PC-3 (cell line): ENCODE results near the gene TUSC2. TPM values are rescaled to one million over a fixed set of nuclear protein-coding genes. Genes with fewer than 3 reads are reported as not detected.

Experiments used
- ATAC-seq: fragments of 200-7000 bp; cut with Tn5 transposase; 2 replicates; pipeline ENCODE4 v1.9.1; 2020; ENCODE audit warnings: mild to moderate bottlenecking, moderate library complexity
- BruUV-seq: library from RNA; stranded (reverse); fragments of 400-500 nt; replicated peaks from 2 replicates; lab custom pipeline; 2021; lab: Mats Ljungman, UMichigan
- CTCF ChIA-PET: fragments of 300-600 bp; sonication (Branson Sonifier 250); formaldehyde crosslinking; loops from one replicate; lab custom pipeline; 2022; ENCODE audit warnings: antibody characterized with exemption; lab: Charles Lee
- POLR2A ChIA-PET: fragments of 300-600 bp; sonication (Branson Sonifier 250); formaldehyde crosslinking; loops from one replicate; lab custom pipeline; 2022; ENCODE audit warnings: antibody characterized with exemption; ENCODE audit not compliant: unreplicated experiment; lab: Charles Lee
- DNase-seq: peaks from one replicate; pipeline ENCODE4 v3.0.0-alpha.2; 2015
- H2AFZ ChIP-seq: fragments of 300-600 bp; sonication (generic); 2 replicates; pipeline ENCODE4 v1.6.0; 2016; ENCODE audit warnings: antibody characterized with exemption, low read length
- H3F3A ChIP-seq: fragments of 300-600 bp; sonication (generic); one replicate; pipeline ENCODE4 v1.6.0; 2017; ENCODE audit warnings: antibody characterized with exemption, low read length, control low read depth, mild to moderate bottlenecking; ENCODE audit not compliant: unreplicated experiment
- H3K27ac ChIP-seq: fragments of 300-600 bp; sonication (generic); 2 replicates; pipeline ENCODE4 v1.5.1; 2016; ENCODE audit warnings: mild to moderate bottlenecking, low read length
- H3K27me3 ChIP-seq: fragments of 300-600 bp; sonication (generic); 2 replicates; pipeline ENCODE4 v1.6.1; 2016; ENCODE audit warnings: low read length, mixed read lengths
- H3K36me3 ChIP-seq: fragments of 300-600 bp; sonication (generic); 2 replicates; pipeline ENCODE4 v1.6.1; 2016; ENCODE audit warnings: low read depth, mixed run types, low read length, mixed read lengths
- H3K4me1 ChIP-seq: fragments of 300-600 bp; sonication (generic); 2 replicates; pipeline ENCODE4 v1.5.1; 2016; ENCODE audit warnings: low read length; ENCODE audit not compliant: insufficient read depth
- H3K4me2 ChIP-seq: fragments of 300-600 bp; sonication (generic); 2 replicates; pipeline ENCODE4 v1.6.0; 2016; ENCODE audit warnings: low read length
- H3K4me3 ChIP-seq: fragments of 300-600 bp; sonication (generic); 2 replicates; pipeline ENCODE4 v1.5.1; 2016; ENCODE audit warnings: mild to moderate bottlenecking, low read length, mixed read lengths
- H3K79me2 ChIP-seq: fragments of 300-600 bp; sonication (generic); 2 replicates; pipeline ENCODE4 v1.6.1; 2017; ENCODE audit warnings: low read length, mixed read lengths
- H3K9ac ChIP-seq: fragments of 300-600 bp; sonication (generic); 2 replicates; pipeline ENCODE4 v1.6.0; 2016; ENCODE audit warnings: mild to moderate bottlenecking, low read length
- H3K9me2 ChIP-seq: fragments of 300-600 bp; sonication (generic); replicated peaks from 2 replicates; pipeline ENCODE4 v1.6.1; 2016; ENCODE audit warnings: mixed run types, low read length, mixed read lengths
- H3K9me3 ChIP-seq: fragments of 300-600 bp; sonication (generic); 2 replicates; pipeline ENCODE4 v1.6.1; 2016; ENCODE audit warnings: low read length, mixed read lengths
- H4K20me1 ChIP-seq: fragments of 300-600 bp; sonication (generic); 2 replicates; pipeline ENCODE4 v1.6.1; 2016; ENCODE audit warnings: low read length, mixed read lengths
- CTCF ChIP-seq: fragments of 300-600 bp; sonication (generic); conservative IDR thresholded peaks from 2 replicates; pipeline ENCODE4 v1.5.1; 2017; ENCODE audit warnings: antibody characterized with exemption, low read depth, mild to moderate bottlenecking, low read length
- EZH2 ChIP-seq: fragments of 300-600 bp; sonication (generic); IDR thresholded peaks from one replicate; pipeline ENCODE4 v1.6.1; 2017; ENCODE audit warnings: antibody characterized with exemption, mild to moderate bottlenecking, low read length; ENCODE audit not compliant: unreplicated experiment
- EZH2phosphoT487 ChIP-seq: fragments of 300-600 bp; sonication (generic); IDR thresholded peaks from 2 replicates; pipeline ENCODE4 v1.6.1; 2018; ENCODE audit warnings: mild to moderate bottlenecking, antibody characterized with exemption, low read length, borderline replicate concordance
- intact Hi-C: fragments of 100-400 bp; cut with micrococcal nuclease; formaldehyde crosslinking; loops from 2 replicates; pipeline ENCODE4 v1.9.0; 2023
- total RNA-seq: library from RNA; depleted of rRNA; stranded (reverse); fragments of >200 nt; gene quantifications from 2 replicates; pipeline ENCODE4 v1.2.3, GENCODE V29; 2014

The TUSC2 gene
- total RNA-seq, 1 experiment from 2014 or later, result 143 TPM

GRCh38 chr3:50334339-50335075, 6.5 kb upstream of the TUSC2 start:
- Histone ChIP-seq H2AFZ (no peak overlapping the region), H3K79me2 (peaks cover 53% of the 10 kb centered on the region), H3K27ac (no peak overlapping the region), H3K27me3 (no peaks in the 10 kb centered on the region), H3K9me3 (no peaks in the 10 kb centered on the region), H3F3A (no peaks in the 10 kb centered on the region), H3K4me3 (peak overlapping the region; percentile 89; the same call in 1 of the 2 replicates), H3K36me3 (peaks cover 26% of the 10 kb centered on the region; the same call in 1 of the 2 replicates), H3K4me2 (peak overlapping the region; percentile 88), H3K9ac (no peak overlapping the region), H3K9me2 (no peaks in the 10 kb centered on the region), H4K20me1 (peaks cover 13% of the 10 kb centered on the region; the same call in 1 of the 2 replicates), H3K4me1 (peaks cover 32% of the 10 kb centered on the region)
- no peak for ATAC-seq
- POLR2A ChIA-PET, result no interaction called here
- BruUV-seq, result no TSS peak
- CTCF ChIA-PET, result no interaction called here
- intact Hi-C loops, result no loop called here
- no peak for DNase-seq
- TF ChIP-seq CTCF (no peak), EZH2phosphoT487 (no peak), EZH2 (no peak)

DNA sequence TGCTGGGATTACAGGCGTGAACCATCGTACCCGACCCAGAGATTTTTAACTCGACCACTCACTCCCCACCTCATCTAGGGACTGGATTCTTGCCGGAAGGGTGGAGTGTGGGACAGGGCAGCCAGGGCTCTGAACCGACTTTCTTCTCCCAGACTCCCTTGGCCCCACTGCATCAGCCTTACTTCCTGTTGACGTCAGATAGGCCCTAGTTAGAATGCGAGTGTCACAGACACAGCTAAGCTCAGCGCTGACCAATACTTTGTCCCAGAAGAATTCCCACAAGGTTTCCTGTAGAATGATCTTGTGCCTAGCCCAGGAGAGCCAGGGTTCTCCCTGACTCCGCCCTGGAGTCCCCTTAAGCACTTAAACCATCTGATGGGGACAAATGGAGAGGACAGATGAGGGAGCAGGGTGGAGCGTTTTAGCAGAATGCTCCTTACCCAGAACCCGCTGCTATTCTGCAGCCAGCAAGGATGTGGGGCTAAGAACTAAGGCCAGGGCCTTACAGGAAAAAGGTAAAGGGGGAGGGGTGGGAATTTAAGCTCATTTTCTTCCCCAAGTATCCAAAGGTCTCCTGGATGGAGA, 5.8 kb upstream of the TUSC2 start:
- Histone ChIP-seq H3K27me3 (no peaks in the 10 kb centered on the region), H3K9me2 (no peaks in the 10 kb centered on the region), H3K27ac (no peak overlapping the region), H3F3A (no peaks in the 10 kb centered on the region), H2AFZ (no peak overlapping the region), H3K4me1 (peaks cover 32% of the 10 kb centered on the region), H3K9ac (no peak overlapping the region), H3K4me3 (no peak overlapping the region), H4K20me1 (peaks cover 13% of the 10 kb centered on the region; the same call in 1 of the 2 replicates), H3K9me3 (no peaks in the 10 kb centered on the region), H3K36me3 (peaks cover 26% of the 10 kb centered on the region; the same call in 1 of the 2 replicates), H3K79me2 (peaks cover 53% of the 10 kb centered on the region), H3K4me2 (peak overlapping the region; percentile 88)
- BruUV-seq, result no TSS peak
- intact Hi-C loops, result no loop called here
- CTCF ChIA-PET, result no interaction called here
- POLR2A ChIA-PET, result no interaction called here
- DNase-seq (no peak), ATAC-seq (no peak)
- TF ChIP-seq EZH2 (no peak), EZH2phosphoT487 (no peak), CTCF (no peak)
